ENCODE data around the gene SDHAF4.
"Not testable (repeated sequence)": the region's sequence is repeated elsewhere in the genome, so short reads cannot be mapped to it uniquely, and the experiment has no call there.

The SDHAF4 gene

DNA sequence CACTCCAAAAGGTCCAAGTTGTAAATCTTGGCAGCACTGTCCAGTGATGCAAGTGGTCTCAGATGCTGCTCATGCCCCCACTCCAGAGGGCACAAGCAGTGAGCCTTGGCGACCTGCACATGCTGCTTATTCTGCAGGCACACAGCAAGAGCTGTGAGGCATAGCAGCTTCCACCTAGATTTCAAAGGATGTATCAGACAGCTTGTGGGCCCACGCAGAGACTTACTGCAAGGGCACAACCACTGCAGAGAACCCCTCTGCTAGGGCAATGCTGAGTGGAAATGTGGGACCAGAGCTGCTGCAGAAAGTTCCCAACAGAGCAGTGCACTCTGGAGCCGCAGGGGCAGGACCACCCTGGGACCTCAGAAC is 26.4 kb downstream of the SDHAF4 start:
- no peak for DNase-seq

DNA sequence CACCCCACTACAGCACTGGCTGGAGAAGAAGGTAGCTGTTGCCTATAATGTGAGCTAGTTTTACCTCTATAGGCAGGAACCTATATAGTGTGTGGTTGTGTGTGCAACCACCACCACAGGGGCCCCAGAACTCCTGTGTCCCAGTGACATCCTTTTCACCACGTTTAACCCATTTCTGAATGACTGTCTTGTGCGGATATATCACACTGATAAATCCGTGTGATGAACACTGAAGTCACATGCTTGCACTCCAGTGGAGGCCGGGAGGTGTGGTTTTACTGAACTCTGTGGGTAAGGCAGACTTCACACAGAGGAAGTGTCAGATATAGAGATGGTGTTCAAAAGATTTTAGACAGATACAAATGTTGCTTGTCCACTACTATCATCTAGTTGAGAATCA is 32.5 kb downstream of the SDHAF4 start:
- DNase-seq = no peak

DNA sequence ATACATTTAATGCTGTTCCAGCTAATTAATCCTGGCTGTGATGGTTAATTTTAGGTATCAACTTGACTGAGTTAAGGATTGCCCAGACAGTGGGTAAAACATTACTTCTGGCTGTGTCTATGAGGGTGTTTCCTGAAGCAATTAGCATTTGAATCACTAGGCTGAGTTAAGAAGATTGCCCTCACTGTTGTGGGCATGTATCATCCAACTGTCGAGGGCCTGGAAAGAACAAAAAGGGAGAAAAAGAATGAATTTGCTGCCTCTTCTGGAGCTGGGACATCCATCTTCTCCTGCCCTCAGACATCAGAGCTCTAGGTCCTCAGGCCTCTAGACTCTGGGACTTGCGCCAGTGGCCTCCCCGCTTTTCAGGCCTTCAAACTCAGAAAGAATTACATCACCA is 34.3 kb downstream of the SDHAF4 start:
- no peak for DNase-seq

DNA sequence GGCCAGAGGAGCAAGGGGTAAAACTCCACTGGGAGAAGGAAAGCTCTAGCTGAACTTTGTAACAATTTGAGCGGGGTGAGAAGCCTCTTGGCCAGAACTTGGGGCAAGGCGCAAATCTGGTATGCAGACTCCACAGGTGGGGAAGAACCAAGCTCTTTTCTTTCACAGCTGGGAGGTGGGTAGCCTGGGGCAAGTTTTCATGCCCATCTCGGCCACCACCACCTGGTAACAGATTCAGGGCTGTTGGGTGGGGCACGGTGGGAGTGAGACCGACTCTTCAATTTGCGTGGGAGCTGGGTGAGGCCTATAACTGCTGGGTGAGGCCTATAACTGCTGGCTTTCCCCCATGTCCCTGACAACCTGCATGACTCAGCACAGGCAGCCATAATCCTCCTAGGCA is 37.5 kb downstream of the SDHAF4 start:
- DNase-seq = no peak

DNA sequence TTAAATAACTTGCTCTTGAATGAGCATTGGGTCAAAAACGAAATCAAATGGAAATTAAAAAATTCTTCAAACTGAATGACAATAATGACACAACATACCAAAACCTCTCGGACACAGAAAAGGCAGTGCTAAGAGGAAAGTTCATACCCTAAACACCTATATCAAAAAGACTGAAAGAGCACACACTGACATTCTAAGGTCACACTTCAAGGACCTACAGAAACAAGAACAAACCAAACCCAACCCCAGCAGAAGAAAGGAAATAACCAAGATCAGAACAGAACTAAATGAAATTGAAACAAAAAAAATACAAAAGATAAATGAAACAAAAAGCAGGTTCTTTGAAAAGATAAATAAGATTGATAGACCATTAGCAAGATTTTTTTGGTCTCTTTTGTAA is 40.6 kb downstream of the SDHAF4 start:
- not testable (repeated sequence) for DNase-seq

DNA sequence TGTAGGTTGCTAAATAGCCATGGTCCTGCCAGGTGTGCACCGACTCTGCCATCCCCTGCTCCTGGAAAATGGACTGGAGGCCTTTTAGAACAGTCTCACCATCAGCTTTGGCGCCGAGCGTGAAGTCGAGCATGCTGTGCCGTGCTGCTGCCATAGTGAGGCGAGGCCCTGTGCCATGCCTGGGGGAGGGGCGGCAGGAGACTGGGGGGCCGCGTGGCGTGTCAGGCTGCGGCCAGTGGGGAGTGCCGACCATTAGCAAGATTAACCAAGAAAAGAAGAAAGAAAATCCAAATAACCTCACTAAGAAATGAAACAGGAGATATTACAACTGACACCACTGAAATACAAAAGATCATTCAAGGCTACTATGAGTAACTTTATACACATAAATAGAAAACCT is 42.5 kb downstream of the SDHAF4 start:
- DNase-seq = not testable (repeated sequence)

DNA sequence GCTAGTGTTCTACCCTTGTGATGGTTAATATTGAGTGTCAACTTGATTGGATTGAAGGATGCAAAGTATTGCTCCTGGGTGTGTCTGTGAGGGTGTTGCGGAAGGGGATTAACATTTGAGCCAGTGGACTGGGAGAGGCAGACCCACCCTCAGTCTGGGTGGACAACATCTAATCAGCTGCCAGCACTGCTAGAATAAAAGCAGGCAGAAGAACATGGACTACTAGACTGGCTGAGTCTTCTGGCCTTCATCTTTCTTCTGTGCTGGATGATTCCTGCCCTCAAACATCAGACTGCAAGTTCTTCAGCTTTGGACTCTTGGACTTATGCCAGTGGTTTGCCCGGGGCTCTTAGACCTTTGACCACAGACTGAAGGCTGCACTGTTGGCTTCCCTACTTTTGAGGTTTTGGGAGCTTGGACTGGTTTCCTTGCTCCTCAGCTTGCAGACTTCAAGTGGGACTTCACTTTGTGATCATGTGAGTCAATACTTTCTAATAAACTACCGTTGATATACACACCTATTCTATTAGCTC is 50.1 kb downstream of the SDHAF4 start:
- DNase-seq = no peak

DNA sequence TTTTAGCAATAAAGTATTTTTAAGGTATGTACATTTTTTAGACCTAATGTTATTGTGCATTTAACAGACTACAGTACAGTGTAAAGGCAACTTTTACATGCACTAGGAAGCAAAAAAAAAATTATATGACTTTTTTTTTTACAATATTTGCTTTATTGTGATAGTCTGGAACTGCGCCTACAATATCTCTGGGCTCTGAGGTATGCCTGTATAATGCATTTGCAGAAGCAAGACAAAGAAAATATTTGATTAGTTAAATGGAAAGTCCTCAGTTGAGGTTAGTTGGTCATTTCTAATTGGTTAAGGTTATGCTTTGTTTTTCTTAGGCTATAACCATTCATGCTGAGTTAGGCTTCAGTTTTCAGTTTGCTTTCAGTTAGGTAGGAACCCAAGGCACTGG is 54.0 kb downstream of the SDHAF4 start:
- no peak for DNase-seq

DNA sequence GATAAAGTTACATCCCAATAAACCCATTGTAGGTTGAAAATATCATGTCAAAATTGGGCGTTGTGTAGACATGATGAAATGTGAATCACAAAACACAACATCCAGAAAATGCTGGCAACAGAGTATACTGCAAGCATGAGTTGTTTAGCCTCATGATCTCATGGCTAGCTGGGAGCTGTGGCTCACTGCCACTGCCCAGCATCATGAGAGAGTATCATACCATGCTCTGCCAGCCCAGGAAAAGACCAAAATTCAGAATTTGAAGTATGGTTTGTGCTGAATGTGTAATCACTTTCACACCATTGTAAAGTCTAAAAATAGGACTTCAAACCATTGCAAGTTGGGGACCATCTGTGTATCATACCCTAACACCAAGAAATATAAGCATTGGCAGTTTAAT is 55.7 kb downstream of the SDHAF4 start:
- no peak for DNase-seq

DNA sequence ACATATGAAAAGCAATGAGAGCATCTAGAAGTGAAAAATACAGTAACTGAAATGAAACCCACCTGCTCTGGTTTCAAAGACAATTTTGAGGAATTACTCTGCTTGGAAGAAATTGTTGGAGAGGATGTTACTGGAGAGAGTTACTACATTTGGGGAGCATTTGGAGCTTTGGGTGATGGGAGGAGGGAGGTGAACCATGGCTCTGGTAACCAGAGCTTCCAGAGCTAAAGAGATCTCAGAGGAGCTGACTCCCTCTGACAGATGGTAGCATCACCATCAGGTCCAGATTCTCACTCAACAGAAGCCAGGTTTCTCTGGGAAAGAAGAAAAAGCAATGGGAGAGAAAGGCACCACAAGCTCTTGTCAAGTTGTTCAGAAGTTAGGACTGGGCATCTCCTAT is 58.7 kb downstream of the SDHAF4 start:
- DNase-seq = no peak

DNA sequence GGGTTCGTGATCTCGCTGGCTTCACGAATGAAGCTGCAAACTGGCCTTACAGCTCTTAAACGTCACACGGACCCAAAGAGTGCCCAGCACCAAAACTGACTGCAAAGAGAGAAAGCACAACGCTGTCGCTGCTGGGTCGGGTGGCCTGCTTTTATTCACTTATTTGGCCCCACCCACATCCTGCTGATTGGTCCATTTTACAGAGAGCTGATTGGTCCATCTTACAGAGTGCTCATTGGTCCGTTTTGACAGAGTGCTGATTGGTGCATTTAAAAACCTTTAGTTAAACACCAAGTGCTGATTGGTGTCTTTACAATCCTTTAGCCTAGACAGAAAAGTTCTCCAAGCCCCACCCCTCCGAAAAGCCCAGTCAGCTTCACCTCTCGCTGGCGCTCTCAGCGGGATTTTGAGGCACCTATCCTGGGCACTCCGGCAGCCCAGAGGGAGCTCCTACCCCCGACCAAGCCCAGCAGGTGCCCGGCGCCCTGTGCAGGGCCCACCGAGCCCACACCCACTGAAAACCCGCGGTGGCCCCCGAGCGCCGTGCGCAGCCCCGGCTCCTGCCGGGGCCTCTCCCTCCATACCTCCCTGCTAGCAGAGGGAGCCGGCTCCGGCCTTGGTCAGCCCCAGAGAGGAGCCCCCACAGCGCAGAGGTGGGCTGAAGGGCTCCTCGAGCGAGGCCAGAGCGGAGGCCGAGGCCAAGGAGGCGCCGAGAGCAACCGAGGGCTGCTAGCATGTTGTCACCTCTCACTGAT is 60.9 kb downstream of the SDHAF4 start:
- DNase-seq = no peak

DNA sequence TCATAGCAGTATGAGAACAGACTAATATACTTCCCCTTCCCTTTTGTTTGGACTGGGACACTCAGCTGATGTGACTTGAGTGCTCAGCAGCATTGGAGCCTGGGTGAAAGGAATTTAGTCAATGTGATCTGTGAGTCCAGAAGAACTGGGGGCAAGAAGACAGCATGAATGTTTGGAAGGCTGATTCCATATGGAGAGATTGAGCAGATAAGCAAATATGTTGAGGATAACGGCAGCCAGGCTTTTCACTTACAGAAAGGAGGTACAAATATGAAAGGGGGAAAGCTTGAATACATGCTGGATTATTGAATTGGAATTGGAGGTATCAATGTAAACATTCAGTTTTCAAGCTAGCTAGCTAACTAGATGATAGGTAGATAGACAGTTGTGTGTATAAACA is 63.2 kb downstream of the SDHAF4 start:
- no peak for DNase-seq

DNA sequence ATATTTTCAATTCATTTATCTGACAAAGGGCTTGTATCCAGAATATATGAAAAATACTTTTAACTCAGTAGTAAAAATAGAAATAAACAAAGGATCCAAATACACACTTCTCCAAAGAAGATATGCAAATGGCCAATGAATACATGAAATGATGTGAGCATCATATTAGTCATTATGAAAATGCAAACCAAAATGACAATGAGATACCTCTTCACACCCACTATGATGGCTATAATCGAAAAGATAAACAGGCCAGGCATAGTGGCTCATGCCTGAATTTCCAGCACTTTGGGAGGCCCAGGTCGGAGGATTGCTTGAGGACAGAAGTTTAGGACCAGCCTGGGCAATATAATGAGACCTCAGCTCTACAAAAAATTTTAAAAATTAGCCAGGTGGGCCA is 67.1 kb downstream of the SDHAF4 start:
- DNase-seq = no peak

DNA sequence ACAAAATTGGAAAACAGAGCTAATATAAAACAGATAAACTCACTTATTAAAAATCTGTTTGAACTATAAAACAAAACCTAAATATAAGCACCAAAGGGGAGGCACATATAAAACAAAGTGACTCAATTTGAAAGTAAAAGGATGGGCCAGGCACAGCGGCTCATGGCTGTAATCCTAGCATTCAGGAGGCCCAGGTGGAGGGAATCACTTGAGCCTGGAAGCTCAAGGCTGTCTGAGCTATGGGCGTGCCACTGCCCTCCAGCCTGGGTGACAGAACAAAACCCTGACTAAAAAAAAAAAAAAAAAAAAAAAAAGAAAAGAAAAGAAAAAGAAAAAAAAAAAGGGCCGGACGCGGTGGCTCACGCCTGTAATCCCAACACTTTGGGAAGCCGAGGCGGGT is 69.9 kb downstream of the SDHAF4 start:
- DNase-seq = no peak

DNA sequence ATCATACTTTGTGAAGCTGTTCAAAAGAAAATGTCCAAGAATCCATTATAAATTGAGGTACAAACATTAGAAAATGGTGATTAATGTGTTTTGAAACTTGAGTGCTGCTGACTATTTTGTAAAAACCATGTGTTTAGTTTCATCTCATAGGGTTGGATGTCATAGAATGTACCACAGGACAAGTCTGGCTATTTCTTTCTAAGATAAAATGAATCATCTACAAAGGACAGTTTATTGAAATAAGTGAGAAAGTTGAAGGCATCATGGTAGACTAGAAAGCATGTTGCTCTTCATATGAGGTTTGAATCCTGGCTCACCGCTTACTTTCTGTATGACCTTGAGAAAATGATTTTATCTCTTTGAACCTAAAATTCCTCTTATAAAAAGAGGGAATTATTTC is 71.7 kb downstream of the SDHAF4 start:
- DNase-seq = no peak
